NCI-H2081 treated with DMSO at 0.1 percent for 48 hours (cell line): ENCODE data around the gene ZNF397.
"Not testable (repeated sequence)": the region's sequence is repeated elsewhere in the genome, so short reads cannot be mapped to it uniquely, and the experiment has no call there.

Experiments
- DNase-seq: peaks from one replicate; lab custom pipeline; 2025; lab: John Stamatoyannopoulos, UW

ZNF397 gene

DNA sequence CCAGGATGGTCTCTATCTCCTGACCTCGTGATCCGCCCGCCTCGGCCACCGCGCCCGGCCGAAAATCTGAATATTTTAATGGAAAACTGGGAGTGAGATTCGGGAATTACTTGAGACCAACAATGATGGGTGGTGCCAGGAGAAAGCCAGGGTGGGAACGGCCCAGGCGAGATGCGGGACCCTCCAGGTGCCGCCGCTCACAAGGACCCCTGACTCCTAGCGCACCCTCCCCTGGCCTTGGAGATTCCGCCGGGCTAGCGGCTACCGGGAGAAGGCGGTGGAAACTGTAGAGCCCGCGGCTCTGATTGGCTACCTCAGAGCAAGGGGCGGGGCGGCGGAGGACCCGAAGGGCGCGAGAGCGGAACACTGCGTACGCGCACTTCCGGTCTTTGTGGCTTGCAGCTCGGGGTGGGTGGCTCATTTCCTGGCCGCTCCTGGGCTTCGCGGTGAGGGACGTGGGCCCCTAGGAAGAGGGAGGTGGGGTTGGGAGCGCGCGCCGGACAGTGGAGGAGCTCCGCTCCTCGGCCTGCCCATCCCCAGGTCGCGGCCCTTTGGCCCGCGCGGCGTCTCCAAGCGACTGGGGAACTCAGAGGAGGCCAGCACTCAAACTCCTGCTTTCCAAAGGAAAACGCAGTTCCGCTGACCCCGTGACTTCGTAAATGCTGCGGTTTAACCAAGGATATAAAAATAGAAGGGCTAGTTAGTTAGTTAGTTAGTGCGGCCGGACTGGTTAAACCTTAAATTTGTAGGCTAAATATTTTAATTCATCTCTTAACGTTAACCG, at the start of gene ZNF397:
TSS of gene ZNF397 (plus strand) at position 371 of the 784 bp plus-strand sequence. CDS start 1,437 bp downstream, outside the sequence.
- peak; percentile 81 for DNase-seq

DNA sequence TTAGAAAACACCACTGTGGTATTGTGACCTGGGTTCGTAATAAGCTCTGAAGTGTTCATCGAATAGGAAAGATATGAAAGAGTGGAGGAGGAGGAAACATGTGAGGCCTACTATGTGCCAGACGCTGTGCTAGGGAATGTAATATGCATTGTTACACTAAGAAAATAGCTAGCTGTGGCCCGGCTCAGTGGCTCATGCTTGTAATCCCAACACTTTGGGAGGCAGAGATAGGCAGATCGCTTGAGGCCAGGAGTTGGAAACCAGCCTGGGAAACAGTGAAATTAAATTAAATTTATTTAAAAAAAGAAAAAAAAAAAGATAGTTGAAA, 49.2 kb upstream of the ZNF397 start:
- no peak for DNase-seq

DNA sequence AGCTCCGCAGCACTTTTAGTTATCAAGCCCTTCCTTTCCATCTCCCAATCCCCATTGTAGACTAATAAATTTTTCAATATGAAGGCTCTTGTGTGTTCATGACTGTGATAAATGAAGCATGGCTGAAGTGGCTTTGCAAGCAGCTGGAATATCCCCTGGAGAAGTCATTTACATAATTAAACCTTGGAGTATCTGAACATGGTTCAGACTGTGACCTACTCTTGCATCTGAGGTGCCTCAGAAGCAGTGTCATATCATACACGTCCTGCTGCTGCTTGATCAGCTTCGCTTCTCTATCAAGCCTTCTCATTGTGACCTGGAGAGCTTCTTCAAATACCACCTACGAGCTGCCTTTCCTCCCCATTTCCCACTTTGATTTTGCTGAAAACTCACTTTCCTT, 48.4 kb upstream of the ZNF397 start:
- no peak for DNase-seq

DNA sequence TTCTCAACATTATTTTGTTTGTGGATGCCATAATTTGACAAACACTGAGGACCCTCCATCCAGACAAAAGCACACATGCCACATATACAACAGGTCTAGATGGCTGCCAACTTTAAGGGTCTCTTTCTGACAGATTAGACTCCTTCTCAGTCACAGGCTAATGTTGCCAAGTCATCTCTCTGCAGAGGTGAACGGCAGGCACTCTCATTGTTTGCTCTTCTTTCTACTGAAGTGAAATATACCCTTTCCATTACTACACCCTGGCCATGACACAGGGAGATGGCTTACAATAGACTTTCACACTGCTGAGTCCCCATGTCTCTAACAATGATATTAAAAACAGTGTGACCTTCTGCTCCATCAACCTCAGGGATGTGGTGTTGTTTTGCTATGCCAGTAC, 47.5 kb upstream of the ZNF397 start:
- no peak for DNase-seq

DNA sequence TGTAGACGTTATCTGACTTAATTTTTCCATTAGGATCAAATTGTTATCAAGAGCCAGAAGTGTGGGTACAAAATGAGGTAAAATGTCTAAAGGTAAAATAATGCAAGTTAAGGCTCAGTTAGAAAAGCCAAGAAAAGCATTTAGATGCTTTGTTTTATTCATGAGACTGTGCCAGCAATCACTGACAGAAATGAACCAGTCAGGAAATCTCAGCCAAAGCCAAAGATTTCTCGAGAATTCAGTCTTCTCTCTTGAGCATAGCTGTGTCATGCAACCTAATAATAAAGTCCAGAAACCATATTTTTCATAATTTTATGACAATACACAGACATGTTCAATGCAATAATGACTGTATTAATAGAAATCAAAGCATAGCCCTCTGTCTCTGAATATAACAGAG, 43.5 kb upstream of the ZNF397 start:
- no peak for DNase-seq

DNA sequence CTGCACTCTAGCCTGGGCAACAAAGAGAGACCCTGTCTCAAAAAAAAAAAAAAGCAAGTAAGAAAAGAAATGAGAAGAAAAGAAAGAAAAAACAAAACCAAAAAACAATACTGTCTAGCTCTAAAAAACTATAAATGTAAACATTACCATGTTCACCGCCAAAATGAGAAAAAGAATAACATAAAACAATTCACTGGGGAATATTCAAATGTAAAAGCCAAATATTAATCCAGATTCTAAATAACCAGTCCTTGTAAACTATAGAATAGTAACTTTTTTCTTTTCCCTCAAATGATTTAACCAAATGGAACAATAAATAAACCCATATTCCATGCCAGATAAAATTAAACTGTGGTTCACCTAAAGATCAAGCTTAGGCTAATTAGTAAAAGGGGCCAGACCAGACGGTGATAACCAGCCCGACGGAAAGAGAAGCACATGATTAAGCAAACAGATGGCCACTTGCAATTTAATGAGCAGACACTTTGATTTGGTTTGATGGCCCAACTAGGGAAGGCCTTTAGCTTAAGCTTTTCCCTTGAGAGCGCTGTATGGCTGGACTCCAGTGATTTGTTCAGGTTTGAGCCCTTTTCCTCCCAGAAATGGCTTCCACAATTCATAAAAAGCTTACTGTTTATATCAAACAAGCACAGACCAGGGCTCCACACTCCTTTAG, 39.4 kb upstream of the ZNF397 start:
- no peak for DNase-seq

DNA sequence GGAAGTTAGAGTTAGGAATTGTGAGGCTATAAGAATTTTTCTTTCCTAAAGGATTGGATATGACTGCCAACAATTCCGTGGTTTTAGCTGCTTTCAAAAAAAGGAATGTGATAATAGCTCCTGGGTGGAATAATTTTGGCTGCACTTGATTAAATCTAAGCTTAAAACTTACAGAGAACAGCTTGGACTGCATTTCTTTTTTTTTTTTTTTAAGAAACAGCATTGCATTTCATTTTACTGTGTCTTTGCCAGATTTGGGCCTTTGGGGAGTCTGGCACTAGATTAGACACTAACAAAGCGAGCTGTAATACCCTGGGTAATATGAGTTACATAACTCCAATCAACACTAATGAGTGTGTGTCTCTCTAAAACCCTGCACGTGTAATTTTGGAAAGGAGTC, 37.8 kb upstream of the ZNF397 start:
- no peak for DNase-seq

DNA sequence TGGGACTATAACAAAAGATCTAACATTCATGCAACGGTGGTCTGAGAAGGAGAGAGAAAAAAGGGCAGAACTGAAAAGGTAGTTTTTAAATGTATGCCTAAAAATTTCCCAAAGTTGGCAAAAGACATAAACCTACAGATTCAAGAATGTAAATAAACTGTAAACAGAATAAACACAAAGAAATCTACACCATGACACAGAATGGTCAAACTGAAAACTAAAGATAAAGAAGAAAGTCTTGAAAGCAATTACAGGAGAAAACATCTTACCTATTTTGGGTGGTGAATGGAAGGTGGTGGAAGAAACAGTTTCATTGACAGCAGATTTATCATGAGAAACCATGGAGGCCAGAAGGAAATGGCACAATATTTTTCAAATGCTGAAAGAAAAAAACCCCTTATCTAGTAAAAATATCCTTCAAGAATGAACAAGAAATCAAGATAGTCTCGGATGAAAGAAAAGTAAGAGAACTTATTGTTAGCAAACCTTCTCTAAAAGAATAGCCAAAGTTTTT, 35.6 kb upstream of the ZNF397 start:
- no peak for DNase-seq

DNA sequence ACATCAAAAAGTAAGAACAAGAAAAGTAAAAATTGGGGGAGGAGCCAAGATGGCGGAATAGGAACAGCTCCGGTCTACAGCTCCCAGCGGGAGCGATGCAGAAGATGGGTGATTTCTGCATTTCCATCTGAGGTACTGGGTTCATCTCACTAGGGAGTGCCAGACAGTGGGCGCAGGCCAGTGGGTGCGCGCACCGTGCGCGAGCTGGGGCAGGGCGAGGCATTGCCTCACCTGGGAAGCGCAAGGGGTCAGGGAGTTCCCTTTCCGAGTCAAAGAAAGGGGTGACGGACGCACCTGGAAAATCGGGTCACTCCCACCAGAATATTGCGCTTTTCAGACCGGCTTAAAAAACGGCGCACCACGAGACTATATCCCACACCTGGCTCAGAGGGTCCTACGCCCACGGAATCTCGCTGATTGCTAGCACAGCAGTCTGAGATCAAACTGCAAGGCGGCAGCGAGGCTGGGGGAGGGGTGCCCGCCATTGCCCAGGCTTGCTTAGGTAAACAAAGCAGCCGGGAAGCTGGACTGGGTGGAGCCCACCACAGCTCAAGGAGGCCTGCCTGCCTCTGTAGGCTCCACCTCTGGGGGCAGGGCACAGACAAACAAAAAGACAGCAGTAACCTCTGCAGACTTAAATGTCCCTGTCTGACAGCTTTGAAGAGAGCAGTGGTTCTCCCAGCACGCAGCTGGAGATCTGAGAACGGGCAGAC, 34.9 kb upstream of the ZNF397 start:
- not testable (repeated sequence) for DNase-seq

- DNase-seq = no peak
These were observed 25.8 kb upstream of the ZNF397 start for GRCh38 chr18:35215026-35215425.

DNA sequence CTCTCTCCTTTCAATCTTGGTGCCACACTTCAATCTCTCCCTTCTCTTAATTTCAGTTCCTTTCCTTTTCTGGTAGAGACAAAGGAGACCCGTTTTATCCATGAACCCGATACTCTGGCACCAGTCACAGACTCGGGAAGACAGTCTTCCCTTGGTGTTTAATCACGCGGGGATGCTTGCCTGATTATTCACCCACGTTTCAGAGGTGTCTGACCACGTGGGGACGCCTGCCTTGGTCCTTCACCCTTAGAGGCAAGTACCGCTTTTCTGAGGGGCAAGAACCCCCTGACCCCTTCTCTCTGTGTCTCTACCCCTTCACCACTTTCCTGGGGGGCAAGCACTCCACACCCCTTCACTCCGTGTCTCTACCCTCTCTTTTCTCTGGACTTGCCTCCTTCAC, 24.2 kb upstream of the ZNF397 start:
- not testable (repeated sequence) for DNase-seq

- DNase-seq = not testable (repeated sequence)
These were observed 21.5 kb upstream of the ZNF397 start for GRCh38 chr18:35219331-35219730.

GRCh38 chr18:35220424-35220823, 20.4 kb upstream of the ZNF397 start:
- DNase-seq = no peak

GRCh38 chr18:35223797-35224196, 17.0 kb upstream of the ZNF397 start:
- DNase-seq = no peak

DNA sequence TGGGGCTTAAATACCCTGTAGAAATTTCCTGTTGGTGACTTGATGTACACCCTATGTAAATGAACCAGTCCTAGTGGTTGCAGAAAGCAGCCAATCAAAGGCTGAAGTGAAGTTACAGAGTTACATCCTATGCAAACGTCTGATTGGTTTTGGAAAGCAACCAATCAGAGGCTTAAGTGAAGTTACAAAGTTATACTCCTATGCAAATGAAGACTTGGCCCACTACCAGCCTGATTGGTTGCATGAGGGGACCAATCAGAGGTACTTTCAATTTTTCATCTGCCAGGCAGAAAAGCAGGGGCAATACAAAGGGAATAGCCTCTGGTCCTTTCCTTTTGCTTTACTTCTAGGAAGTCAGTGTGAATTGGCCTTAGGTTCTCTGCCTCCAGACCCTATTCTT, 13.6 kb upstream of the ZNF397 start:
- no peak for DNase-seq

- DNase-seq = peak; percentile 10
These were observed 9.8 kb upstream of the ZNF397 start for GRCh38 chr18:35231052-35231451.

DNA sequence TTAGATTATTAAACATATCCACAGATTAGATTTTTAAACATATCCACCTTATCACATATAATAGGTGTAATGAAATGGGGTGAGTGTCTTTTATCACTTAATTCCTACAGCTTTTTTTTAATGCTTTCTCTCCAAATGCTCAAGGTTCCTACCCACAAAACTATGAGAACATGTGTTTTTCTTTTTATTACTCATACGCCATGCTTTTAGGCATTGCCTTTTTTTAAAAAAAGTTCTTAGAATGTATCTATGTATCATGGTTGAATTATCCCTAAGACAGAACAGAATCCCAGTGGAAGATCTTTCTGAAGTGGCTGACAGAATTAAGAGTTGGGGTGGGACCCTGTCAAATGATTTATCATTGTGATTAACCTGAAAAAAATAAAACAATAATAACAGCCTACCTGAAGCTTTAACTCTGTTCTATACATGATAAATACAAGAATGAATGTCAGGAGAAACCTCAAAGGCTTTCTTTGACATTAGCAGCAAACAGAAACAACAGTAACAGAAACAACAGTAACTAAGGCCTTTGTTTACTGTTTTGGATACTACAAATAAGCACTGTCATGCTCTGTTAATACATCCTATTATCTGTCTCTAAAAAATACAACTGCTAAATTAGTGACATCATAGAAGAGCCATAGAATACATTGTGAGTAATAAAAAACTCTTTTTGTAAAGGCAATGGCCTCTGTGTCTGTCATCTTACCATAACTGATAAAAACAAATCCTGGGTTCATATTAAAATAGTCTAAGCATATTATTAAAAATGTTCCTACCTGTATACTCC, 4.1 kb upstream of the ZNF397 start:
- no peak for DNase-seq

GRCh38 chr18:35239314-35239713, 1.5 kb upstream of the ZNF397 start:
- no peak for DNase-seq

GRCh38 chr18:35241448-35241804, 592 bp downstream of the ZNF397 start:
- peak; percentile 7 for DNase-seq

- no peak for DNase-seq
These were observed 1.6 kb downstream of the ZNF397 start for GRCh38 chr18:35242426-35242825.

GRCh38 chr18:35244671-35245070, 3.8 kb downstream of the ZNF397 start:
- no peak for DNase-seq

GRCh38 chr18:35245719-35246317, 5.0 kb downstream of the ZNF397 start:
- DNase-seq = no peak
